Activated naive CD8-positive, alpha-beta T cell treated with anti-CD3 and anti-CD28 coated beads, Interleukin-2, amount 10 ng/mL, durations not matched to agents 7 days and 5 days (primary cell): ENCODE measurements around the gene CASP8. TPM values are rescaled to one million over a fixed set of nuclear protein-coding genes. Genes with fewer than 3 reads are reported as not detected.
A peak's percentile ranks its signal among the peaks of the same experiment; 100 is the strongest.

Experiments
- ATAC-seq: fragments of 150-1000 bp; cut with Tn5 transposase; one replicate; pipeline ENCODE4 v1.10.0; 2021; ENCODE audit warnings: low read depth, moderate library complexity
- POLR2A ChIA-PET: fragments of 350-600 bp; sonication (Branson Sonifier 250); formaldehyde crosslinking; loops from one replicate; lab custom pipeline; 2021; ENCODE audit warnings: antibody characterized with exemption; lab: Charles Lee
- DNase-seq: peaks from one replicate; pipeline ENCODE4 v3.0.0; 2021
- H3K27ac Mint-ChIP-seq: one replicate; pipeline ENCODE4 v1.8.0; 2022; ENCODE audit warnings: mild to moderate bottlenecking, mixed read lengths
- H3K27me3 Mint-ChIP-seq: one replicate; pipeline ENCODE4 v1.8.0; 2022; ENCODE audit warnings: mild to moderate bottlenecking, moderate library complexity, mixed read lengths
- H3K36me3 Mint-ChIP-seq: one replicate; pipeline ENCODE4 v1.8.0; 2021; ENCODE audit warnings: mild to moderate bottlenecking, mixed read lengths
- H3K4me1 Mint-ChIP-seq: one replicate; pipeline ENCODE4 v1.8.0; 2021; ENCODE audit warnings: mixed read lengths
- H3K4me3 Mint-ChIP-seq: one replicate; pipeline ENCODE4 v1.8.0; 2022; ENCODE audit warnings: mild to moderate bottlenecking, moderate library complexity, mixed read lengths
- H3K9me3 Mint-ChIP-seq: one replicate; pipeline ENCODE4 v1.8.0; 2021; ENCODE audit warnings: mixed read lengths
- total RNA-seq, 2 experiments: library from RNA; stranded (reverse); gene quantifications; one replicate each; pipeline ENCODE4 v1.2.3, GENCODE V29; 2021

The CASP8 gene
- total RNA-seq, result 100 to 1,000 TPM; 115 to 127 TPM

DNA sequence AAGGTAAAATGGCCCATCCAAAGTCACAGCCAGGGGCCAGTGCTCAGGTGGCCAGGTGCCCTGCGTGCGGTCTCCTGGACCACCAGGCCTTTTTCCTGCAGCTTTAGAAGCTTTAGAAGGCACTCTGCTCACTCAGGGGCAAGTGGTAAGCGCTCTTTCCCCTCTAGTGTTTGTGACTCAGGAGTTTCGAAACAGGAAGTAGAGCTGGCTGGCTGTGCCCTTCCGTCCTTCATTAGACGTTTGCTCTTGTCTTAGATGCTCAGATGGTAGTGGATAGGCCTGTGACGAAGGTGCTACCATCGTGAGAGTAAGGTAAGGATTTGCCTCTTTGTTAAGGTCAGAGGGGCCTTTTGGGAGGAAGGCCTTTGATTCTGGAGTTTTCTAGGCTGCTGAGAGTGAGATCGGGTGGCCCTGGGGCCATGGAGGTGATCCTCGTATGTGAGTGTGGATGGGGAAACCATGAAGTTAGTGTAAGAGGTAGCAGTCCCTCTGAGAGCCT lies at the start of gene CASP8:
CASP8 (plus strand) TSS at position 235 of the 499 bp plus-strand sequence. CDS start 5,951 bp downstream, outside the sequence.
- peak within 1 kb of the TSS; percentile 98 for H3K27ac Mint-ChIP-seq
- H3K9me3 Mint-ChIP-seq, result no peaks in the 10 kb centered on the region
- H3K27me3 Mint-ChIP-seq, result no peaks in the 10 kb centered on the region

DNA sequence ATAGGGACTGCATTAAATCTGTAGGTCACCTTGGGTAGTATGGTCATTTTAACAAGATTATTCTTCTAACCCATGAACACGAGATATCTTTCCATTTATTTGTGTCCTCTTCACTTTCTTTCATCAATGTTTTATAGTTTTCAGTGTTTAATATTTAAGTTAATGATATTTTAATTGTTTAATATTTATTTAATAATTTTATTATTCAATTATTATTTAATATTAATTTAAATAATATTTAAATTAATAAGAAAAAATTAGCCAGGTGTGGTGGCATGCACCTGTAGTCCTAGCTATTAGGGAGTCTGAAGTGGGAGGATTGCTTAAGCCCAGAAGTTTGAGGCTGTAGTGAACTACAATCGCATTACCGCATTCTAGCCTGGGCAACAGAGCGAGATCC lies 44.4 kb upstream of the CASP8 start:
- H3K4me1 Mint-ChIP-seq, result peaks cover 46% of the 10 kb centered on the region
- POLR2A ChIA-PET, result no interaction called here
- no peak for DNase-seq
- no peak for ATAC-seq
- peaks cover 36% of the 10 kb centered on the region for H3K36me3 Mint-ChIP-seq
- H3K9me3 Mint-ChIP-seq, result no peaks in the 10 kb centered on the region
- H3K27me3 Mint-ChIP-seq, result no peaks in the 10 kb centered on the region
- H3K4me3 Mint-ChIP-seq, result no peak overlapping the region
- H3K27ac Mint-ChIP-seq, result no peak overlapping the region

More for the DNA sequence above, at the start of gene CASP8:
- DNase-seq (peak; percentile 63), ATAC-seq (peak; percentile 41)
- Mint-ChIP-seq H3K4me1 (peaks cover 65% of the 10 kb centered on the region), H3K36me3 (peaks cover 21% of the 10 kb centered on the region), H3K4me3 (peak within 1 kb of the TSS; percentile 92)
- POLR2A ChIA-PET, result interaction anchor here (0.6 to 11.3 kb wide), 22 partner anchors 8 to 520 kb away, joined by 3 to 147 read pairs (median 6); partner anchors contain the start of genes ALS2, CASP10, CLK1 and NIF3L1

DNA sequence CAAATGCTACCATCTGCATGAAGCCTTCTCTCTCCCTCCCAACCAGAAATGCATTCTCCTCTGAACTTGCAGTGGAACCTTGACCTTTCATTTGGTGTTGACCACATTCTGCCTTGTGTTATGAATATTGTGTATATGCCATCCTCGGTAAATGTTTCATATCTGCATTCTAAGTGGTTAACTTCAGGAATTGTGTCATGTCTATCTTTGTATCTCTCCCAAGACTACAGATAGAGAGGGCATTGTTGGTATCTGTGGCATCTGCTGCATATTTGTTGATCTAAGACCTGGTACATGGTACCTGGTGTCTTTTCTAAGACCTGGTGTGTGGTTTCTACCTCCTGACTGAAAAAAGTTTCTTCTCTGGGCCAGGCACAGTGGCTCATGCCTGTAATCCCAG lies 43.4 kb upstream of the CASP8 start:
- Mint-ChIP-seq H3K27me3 (no peaks in the 10 kb centered on the region), H3K4me1 (peaks cover 41% of the 10 kb centered on the region), H3K9me3 (no peaks in the 10 kb centered on the region), H3K36me3 (peaks cover 34% of the 10 kb centered on the region), H3K27ac (no peak overlapping the region), H3K4me3 (no peak overlapping the region)
- POLR2A ChIA-PET, result no interaction called here
- no peak for ATAC-seq
- DNase-seq, result no peak

DNA sequence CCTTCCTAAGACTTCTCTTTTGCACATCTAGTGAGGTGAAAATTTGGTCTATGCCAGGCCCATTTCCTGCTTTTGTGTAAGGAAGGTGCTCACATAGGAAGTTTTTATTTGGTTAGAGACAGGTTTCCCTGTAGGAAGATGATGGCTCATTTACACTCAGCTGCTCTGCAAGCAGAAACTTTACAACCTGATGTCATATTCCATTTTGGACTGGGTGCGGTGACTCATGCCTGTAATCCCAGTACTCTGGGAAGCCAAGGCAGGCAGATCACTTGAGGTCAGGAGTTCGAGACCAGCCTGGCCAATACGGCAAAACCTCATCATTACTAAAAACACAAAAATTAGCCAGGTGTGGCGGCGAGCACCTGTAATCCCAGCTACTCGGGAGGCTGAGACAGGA lies 41.6 kb upstream of the CASP8 start:
- DNase-seq (no peak), ATAC-seq (no peak)
- POLR2A ChIA-PET, result interaction anchor here (1.8 kb wide), 1 partner anchor 33 kb away, joined by 6 read pairs; no protein-coding TSS in a partner anchor
- Mint-ChIP-seq H3K27me3 (no peaks in the 10 kb centered on the region), H3K27ac (peak overlapping the region; percentile 30), H3K4me1 (peaks cover 49% of the 10 kb centered on the region), H3K36me3 (peaks cover 30% of the 10 kb centered on the region), H3K4me3 (no peak overlapping the region), H3K9me3 (no peaks in the 10 kb centered on the region)

DNA sequence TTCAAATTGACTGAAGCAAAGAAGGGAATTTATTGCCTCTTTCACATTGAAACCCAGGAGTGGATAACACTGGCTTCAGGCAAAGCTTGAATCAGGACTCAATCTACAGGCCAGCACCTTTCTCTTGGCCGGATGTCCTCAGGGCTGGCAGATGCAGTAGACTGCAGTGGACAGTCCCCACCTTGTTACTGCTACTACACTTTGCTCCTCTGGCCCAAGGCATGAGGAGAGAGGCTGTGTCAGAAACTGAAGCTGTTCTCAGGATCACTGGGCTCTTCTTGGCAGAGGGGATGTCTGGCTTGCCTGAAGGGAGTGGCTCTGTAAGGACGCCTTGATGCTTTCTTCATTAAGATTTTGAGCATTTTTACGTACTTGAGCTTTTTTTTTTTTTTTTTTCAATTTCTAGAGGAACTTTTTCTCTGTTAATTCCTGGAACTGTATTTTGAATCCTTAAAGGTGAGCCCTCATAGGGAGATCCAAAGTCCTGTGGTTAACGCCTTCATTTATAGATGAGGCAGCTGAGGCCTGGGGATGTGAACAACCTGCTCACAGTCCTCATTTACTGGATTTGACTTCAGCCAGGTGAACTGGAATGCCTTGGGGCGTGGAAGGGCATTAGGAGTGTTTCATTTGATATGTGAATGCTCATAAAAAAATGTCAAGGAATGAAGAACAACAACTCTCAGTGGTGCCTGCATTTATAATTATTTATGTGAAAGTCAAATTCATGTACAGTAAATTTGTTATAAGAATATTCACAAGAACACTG lies 40.8 kb upstream of the CASP8 start:
- no peaks in the 10 kb centered on the region for H3K9me3 Mint-ChIP-seq
- H3K4me1 Mint-ChIP-seq, result peaks cover 47% of the 10 kb centered on the region
- H3K36me3 Mint-ChIP-seq, result peaks cover 30% of the 10 kb centered on the region
- POLR2A ChIA-PET, result interaction anchor here (0.6 to 2.1 kb wide), 4 partner anchors 34 to 355 kb away, joined by 3 to 11 read pairs (median 4); partner anchors contain the start of genes CASP10, CLK1 and ORC2
- peak overlapping the region; percentile 73 for H3K27ac Mint-ChIP-seq
- H3K4me3 Mint-ChIP-seq, result no peak overlapping the region
- ATAC-seq, result no peak
- DNase-seq, result no peak
- no peaks in the 10 kb centered on the region for H3K27me3 Mint-ChIP-seq

DNA sequence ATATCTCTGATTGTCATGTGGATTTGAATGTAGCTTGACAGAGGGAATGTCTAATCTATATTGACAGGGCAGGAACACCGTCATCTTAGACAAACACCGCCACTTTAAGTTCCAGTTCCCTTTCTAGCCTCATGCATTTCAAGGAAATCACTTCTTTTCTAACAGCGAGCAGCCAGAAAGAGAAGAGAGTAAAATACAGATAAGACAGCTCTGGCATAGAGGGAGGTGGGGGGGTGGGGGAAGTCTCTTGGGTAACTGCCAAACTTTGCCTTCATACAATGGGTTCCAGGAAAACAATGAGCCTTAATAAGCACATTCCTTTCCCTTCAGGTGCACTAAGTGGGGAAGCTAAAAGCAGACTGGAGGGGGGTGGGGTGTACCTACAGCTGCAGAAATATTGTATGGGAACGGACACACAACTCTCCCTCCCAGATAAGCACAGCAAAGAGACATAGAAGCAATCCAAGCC lies 40.2 kb upstream of the CASP8 start:
- Mint-ChIP-seq H3K4me1 (peaks cover 50% of the 10 kb centered on the region), H3K27ac (peak overlapping the region; percentile 73)
- ATAC-seq, result no peak

DNA sequence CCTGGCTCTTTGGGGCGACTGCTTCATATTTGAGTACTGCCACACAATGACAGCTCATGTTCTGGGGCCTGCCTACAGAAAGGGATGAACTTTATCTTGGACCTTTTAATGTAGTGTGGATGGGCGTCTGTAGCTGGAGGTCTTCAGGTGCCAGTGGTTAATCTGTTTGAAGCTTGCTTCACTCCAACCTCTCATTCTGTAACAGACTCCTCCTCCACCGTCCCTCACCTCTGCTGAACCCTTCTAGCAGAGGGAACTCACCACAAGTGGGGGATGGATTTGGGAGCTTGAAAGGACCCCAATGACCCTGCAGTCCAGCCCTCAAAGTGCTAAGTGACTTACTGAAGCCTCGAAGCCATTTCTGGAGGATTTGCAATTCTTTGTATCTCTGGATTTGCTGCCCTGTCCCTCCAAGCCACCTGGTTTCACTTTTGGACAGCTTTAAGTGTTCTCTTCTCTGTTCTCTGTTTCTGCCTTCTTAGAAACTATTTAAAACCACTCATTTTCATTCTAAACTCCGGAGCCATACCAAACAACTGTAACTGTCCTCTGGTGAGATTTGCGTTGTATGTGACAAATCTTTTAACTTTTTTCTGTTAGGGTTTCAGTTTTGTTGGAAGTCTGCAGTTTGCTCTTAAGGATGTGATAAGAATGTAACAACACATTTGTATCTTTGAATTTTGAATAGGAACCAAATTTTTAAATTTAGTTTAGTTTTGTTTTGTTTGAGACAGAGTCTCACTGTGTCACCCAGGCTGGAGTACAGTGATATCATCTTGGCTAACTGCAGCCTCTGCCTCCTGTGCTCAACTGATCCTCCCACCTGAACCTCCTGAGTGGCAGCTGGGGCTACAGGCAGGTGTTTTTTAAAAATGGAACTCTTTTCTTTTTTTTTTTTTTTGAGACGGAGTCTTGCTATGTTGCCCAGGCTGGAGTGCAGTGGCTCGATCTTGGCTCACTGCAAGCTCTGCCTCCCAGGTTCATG lies 37.0 kb upstream of the CASP8 start:
- peak overlapping the region; percentile 62 for H3K4me3 Mint-ChIP-seq

More for the DNA sequence above, 40.2 kb upstream of the CASP8 start:
- Mint-ChIP-seq H3K9me3 (no peaks in the 10 kb centered on the region), H3K4me3 (no peak overlapping the region), H3K36me3 (peaks cover 33% of the 10 kb centered on the region), H3K27me3 (no peaks in the 10 kb centered on the region)
- DNase-seq, result no peak
- POLR2A ChIA-PET, result interaction anchor here (1.0 to 2.1 kb wide), 6 partner anchors 8 to 356 kb away, joined by 3 to 11 read pairs (median 6); partner anchors contain the start of genes CASP10 and CLK1

DNA sequence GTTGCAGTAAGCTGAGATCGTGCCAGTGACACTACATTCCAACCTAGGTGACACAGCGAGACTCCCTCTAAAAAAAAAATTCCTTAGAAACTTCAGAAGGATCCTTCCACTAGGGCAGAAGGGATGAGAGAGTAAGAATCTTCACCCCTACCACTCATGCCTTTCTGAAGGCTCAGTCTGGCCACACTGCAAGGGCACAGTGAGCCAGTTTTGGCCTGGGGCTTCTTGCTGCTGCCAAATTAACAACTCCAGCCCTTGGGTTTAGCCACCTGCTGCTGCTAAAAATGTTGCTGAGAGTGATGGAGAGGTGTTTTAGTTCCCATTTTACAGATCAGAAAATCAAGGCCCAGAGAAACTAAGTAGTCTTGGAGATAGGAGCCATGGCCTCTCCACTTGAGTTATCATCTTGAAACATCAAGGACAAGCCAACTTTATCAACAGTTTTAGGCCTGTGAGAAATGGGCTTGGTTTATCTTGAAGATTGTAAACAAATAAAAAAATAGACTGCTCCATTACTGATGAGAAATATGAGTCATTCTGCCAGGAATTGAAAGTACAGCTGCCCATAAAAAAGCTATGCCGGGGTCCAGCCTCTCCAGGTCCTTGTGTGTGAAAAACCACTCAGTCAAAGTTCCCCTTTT lies 31.9 kb upstream of the CASP8 start:
- Mint-ChIP-seq H3K9me3 (no peaks in the 10 kb centered on the region), H3K27me3 (no peaks in the 10 kb centered on the region), H3K4me1 (peaks cover 42% of the 10 kb centered on the region), H3K27ac (peak overlapping the region; percentile 83), H3K4me3 (no peak overlapping the region), H3K36me3 (peaks cover 7% of the 10 kb centered on the region)
- ATAC-seq (no peak), DNase-seq (no peak)
- POLR2A ChIA-PET, result interaction anchor here (1.0 kb wide), 1 partner anchor 45 kb away, joined by 3 read pairs; the partner anchor contains the start of gene CASP10

More for the DNA sequence above, 37.0 kb upstream of the CASP8 start:
- H3K4me1 Mint-ChIP-seq, result peaks cover 37% of the 10 kb centered on the region
- peak overlapping the region; percentile 82 for H3K27ac Mint-ChIP-seq
- H3K36me3 Mint-ChIP-seq, result peaks cover 17% of the 10 kb centered on the region
- no peaks in the 10 kb centered on the region for H3K27me3 Mint-ChIP-seq
- ATAC-seq (peak; percentile 66), DNase-seq (no peak)
- POLR2A ChIA-PET, result interaction anchor here (0.6 to 2.3 kb wide), 7 partner anchors 9 to 354 kb away, joined by 3 to 10 read pairs (median 4); partner anchors contain the start of gene CASP10
- no peaks in the 10 kb centered on the region for H3K9me3 Mint-ChIP-seq

DNA sequence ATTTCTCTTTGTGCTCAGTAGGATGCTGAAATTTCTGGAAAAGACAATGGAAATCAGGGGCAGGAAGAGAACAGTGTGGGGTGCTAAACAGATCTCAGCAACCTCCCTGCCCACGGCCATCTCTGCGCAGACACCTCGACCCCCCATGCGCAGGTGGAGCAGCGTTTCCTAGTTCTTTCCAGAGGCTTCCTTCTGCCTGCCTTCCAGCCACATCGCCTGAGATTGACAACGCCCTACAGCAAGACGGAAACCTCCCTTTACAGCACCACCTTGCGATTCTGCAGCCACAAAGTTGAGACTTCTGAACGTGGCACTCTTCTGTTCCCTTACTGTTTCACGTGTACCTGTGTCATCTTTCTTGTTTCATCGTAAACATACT lies 31.4 kb upstream of the CASP8 start:
- POLR2A ChIA-PET, result interaction anchor here (1.0 kb wide), 1 partner anchor 46 kb away, joined by 3 read pairs; the partner anchor contains the start of gene CASP10
- peak overlapping the region; percentile 83 for H3K27ac Mint-ChIP-seq
- H3K36me3 Mint-ChIP-seq, result peaks cover 6% of the 10 kb centered on the region
- H3K9me3 Mint-ChIP-seq, result no peaks in the 10 kb centered on the region
- ATAC-seq, result no peak
- H3K27me3 Mint-ChIP-seq, result no peaks in the 10 kb centered on the region
- no peak for DNase-seq
- peak overlapping the region; percentile 32 for H3K4me3 Mint-ChIP-seq
- H3K4me1 Mint-ChIP-seq, result peaks cover 39% of the 10 kb centered on the region

DNA sequence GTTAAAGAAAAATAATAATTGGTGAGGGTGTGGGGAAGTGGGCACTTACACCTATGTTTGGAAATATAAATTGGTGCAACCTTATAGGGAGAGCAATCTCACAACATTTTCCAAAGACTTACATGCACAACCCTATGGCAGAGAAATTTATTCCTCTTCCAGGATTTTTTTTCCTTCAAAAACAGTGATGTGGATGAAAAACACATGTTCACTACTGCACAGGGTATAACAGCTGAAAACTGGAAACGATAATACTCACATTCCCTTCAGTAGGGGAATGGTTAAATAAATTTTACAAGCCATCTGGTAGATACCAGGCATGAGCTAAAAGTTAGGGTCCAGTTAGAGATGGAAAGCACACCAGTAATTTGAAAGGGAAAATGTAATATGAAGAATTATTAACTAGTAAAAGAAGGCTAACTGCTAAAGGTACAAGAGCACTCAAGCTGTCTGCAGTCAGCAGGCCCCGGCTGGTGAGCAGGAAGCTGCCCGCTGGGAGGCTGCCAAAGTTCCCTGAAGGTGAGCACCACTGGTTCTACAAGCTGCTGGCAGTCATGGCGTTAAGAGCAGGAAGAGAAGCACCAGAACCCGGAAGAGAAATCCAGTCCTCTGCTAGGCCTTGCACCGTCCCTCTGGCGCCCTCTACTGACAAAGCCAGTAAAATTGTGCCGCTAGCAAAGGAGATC lies 28.4 kb upstream of the CASP8 start:
- H3K27me3 Mint-ChIP-seq, result no peaks in the 10 kb centered on the region
- peak; percentile 82 for DNase-seq
- H3K4me1 Mint-ChIP-seq, result peaks cover 47% of the 10 kb centered on the region
- H3K36me3 Mint-ChIP-seq, result peaks cover 8% of the 10 kb centered on the region
- ATAC-seq, result peak; percentile 52
- H3K4me3 Mint-ChIP-seq, result peak overlapping the region; percentile 95
- no peaks in the 10 kb centered on the region for H3K9me3 Mint-ChIP-seq
- POLR2A ChIA-PET, result interaction anchor here (0.6 to 4.5 kb wide), 22 partner anchors 10 to 519 kb away, joined by 3 to 147 read pairs (median 8); partner anchors contain the start of genes CASP10, CASP8, CFLAR and CLK1
- H3K27ac Mint-ChIP-seq, result peak overlapping the region; percentile 97

DNA sequence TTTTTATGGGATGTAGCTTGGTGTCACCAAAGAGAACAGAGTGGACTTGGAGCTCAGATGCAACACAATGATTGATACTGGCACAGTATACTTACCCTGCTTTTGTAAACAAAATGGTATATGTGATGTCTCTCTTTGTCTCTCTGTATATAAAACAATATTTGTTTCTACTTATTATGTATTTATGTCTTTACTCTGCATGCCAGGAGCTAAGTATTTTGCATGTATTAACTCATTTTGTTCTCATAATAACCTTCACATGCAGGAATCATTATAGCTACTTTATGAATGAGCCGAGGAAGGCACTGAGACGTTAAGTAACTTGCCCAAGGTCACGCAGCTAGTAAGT lies 27.9 kb upstream of the CASP8 start:
- no peak for ATAC-seq
- Mint-ChIP-seq H3K27me3 (no peaks in the 10 kb centered on the region), H3K27ac (peak overlapping the region; percentile 97), H3K4me1 (peaks cover 47% of the 10 kb centered on the region), H3K36me3 (peaks cover 8% of the 10 kb centered on the region), H3K9me3 (no peaks in the 10 kb centered on the region), H3K4me3 (peak overlapping the region; percentile 95)
- DNase-seq, result no peak
- POLR2A ChIA-PET, result interaction anchor here (0.8 to 4.5 kb wide), 23 partner anchors 10 to 548 kb away, joined by 3 to 147 read pairs (median 7); partner anchors contain the start of genes ALS2, CASP10, CASP8 and CFLAR
